Measurements from ENCODE around the gene ENTPD8. TPM values are rescaled to one million over a fixed set of nuclear protein-coding genes. Genes with fewer than 3 reads are reported as not detected.
A peak's percentile ranks its signal among the peaks of the same experiment; 100 is the strongest.

Gene ENTPD8
- total and polyA plus RNA-seq, 10 of the 15 experiments (the other 5 are each of a cell fraction or from before 2014, with no cell fraction given): not detected

- TF ChIP-seq, protein P1, sequence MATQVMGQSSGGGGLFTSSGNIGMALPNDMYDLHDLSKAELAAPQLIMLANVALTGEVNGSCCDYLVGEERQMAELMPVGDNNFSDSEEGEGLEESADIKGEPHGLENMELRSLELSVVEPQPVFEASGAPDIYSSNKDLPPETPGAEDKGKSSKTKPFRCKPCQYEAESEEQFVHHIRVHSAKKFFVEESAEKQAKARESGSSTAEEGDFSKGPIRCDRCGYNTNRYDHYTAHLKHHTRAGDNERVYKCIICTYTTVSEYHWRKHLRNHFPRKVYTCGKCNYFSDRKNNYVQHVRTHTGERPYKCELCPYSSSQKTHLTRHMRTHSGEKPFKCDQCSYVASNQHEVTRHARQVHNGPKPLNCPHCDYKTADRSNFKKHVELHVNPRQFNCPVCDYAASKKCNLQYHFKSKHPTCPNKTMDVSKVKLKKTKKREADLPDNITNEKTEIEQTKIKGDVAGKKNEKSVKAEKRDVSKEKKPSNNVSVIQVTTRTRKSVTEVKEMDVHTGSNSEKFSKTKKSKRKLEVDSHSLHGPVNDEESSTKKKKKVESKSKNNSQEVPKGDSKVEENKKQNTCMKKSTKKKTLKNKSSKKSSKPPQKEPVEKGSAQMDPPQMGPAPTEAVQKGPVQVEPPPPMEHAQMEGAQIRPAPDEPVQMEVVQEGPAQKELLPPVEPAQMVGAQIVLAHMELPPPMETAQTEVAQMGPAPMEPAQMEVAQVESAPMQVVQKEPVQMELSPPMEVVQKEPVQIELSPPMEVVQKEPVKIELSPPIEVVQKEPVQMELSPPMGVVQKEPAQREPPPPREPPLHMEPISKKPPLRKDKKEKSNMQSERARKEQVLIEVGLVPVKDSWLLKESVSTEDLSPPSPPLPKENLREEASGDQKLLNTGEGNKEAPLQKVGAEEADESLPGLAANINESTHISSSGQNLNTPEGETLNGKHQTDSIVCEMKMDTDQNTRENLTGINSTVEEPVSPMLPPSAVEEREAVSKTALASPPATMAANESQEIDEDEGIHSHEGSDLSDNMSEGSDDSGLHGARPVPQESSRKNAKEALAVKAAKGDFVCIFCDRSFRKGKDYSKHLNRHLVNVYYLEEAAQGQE (IDR thresholded peaks at IDR 0.05; ENCODE audit: low read depth, low read length): no peak
- TF ChIP-seq, protein P2, sequence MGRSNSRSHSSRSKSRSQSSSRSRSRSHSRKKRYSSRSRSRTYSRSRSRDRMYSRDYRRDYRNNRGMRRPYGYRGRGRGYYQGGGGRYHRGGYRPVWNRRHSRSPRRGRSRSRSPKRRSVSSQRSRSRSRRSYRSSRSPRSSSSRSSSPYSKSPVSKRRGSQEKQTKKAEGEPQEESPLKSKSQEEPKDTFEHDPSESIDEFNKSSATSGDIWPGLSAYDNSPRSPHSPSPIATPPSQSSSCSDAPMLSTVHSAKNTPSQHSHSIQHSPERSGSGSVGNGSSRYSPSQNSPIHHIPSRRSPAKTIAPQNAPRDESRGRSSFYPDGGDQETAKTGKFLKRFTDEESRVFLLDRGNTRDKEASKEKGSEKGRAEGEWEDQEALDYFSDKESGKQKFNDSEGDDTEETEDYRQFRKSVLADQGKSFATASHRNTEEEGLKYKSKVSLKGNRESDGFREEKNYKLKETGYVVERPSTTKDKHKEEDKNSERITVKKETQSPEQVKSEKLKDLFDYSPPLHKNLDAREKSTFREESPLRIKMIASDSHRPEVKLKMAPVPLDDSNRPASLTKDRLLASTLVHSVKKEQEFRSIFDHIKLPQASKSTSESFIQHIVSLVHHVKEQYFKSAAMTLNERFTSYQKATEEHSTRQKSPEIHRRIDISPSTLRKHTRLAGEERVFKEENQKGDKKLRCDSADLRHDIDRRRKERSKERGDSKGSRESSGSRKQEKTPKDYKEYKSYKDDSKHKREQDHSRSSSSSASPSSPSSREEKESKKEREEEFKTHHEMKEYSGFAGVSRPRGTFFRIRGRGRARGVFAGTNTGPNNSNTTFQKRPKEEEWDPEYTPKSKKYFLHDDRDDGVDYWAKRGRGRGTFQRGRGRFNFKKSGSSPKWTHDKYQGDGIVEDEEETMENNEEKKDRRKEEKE (IDR thresholded peaks at IDR 0.05): no peak
- TF ChIP-seq CBX3 (IDR thresholded peaks at IDR 0.05; ENCODE audit: borderline replicate concordance, low read depth) (no peak), KAT2A (conservative IDR thresholded peaks at IDR 0.05; ENCODE audit: control insufficient read depth, low read depth, low read length) (no peak), ZNF207 (IDR thresholded peaks at IDR 0.05; ENCODE audit: borderline replicate concordance) (peak; percentile 32; the same call in 1 of the 2 replicates), TCF3 (IDR thresholded peaks at IDR 0.05; ENCODE audit: borderline replicate concordance, insufficient read depth, low read depth, low read length) (0 out of 2 replicates have a peak, but pooled peaks have one; percentile 24), TARDBP (IDR thresholded peaks at IDR 0.05; ENCODE audit: borderline replicate concordance) (no peak), NR2F1 (conservative IDR thresholded peaks at IDR 0.05) (peak; percentile 91), SPI1 (IDR thresholded peaks at IDR 0.05; ENCODE audit: borderline replicate concordance, insufficient read depth, low read depth, low read length) (no peak), PAX5 (IDR thresholded peaks at IDR 0.05; ENCODE audit: borderline replicate concordance, low read depth, low read length) (no peak), YY1 (IDR thresholded peaks at IDR 0.05; ENCODE audit: low read depth, low read length) (peak; percentile 64), ZBTB11 (CRISPR knock-in tag; IDR thresholded peaks at IDR 0.05) (no peak)
- TF ChIP-seq, protein P3, sequence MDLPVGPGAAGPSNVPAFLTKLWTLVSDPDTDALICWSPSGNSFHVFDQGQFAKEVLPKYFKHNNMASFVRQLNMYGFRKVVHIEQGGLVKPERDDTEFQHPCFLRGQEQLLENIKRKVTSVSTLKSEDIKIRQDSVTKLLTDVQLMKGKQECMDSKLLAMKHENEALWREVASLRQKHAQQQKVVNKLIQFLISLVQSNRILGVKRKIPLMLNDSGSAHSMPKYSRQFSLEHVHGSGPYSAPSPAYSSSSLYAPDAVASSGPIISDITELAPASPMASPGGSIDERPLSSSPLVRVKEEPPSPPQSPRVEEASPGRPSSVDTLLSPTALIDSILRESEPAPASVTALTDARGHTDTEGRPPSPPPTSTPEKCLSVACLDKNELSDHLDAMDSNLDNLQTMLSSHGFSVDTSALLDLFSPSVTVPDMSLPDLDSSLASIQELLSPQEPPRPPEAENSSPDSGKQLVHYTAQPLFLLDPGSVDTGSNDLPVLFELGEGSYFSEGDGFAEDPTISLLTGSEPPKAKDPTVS (IDR thresholded peaks at IDR 0.05; ENCODE audit: low read depth, low read length): no peak
- TF ChIP-seq, protein P4, sequence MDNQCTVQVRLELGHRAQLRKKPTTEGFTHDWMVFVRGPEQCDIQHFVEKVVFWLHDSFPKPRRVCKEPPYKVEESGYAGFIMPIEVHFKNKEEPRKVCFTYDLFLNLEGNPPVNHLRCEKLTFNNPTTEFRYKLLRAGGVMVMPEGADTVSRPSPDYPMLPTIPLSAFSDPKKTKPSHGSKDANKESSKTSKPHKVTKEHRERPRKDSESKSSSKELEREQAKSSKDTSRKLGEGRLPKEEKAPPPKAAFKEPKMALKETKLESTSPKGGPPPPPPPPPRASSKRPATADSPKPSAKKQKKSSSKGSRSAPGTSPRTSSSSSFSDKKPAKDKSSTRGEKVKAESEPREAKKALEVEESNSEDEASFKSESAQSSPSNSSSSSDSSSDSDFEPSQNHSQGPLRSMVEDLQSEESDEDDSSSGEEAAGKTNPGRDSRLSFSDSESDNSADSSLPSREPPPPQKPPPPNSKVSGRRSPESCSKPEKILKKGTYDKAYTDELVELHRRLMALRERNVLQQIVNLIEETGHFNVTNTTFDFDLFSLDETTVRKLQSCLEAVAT (IDR thresholded peaks at IDR 0.05): no peak
These were observed 34.1 kb downstream of the ENTPD8 start (continued) for GRCh38 chr9:137406876-137407589.
